Measurements from ENCODE around the gene DPP9. TPM values are rescaled to one million over a fixed set of nuclear protein-coding genes. Genes with fewer than 3 reads are reported as not detected.

The DPP9 gene
- total RNA-seq, 2 donors from 2014 or later = 56.3 to 100 TPM

DNA sequence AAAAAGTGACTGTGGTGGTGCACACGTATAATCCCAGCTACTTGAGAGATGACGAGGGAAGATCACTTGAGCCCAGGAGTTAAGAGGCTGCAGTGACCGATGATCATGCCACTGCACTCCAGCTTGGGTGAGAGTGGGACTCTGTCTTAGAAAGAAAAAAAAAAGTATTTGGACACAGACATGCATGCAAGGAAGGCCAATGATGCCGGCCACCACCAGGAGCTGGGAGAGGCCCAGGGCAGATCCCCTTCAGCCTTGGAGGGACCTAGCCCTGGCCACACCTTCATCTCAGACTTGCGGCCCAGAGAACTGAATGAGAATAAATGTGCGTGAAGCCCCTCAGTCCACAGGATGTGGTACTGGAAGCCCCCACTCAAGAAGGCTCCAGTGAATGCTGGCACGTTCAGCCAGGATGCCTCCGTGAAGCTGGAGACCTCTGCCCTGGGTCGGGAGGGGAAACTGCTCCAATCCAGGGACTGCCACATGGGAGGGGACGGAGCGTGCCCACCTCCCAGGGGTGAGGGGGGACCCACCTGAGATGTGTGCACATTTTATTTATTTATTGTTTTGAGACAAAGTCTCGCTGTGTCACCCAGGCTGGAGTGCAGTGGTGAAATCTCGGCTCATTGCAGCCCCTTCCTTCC, 69.7 kb downstream of the DPP9 start:
- H3K4me3 ChIP-seq = no peak overlapping the region
- H3K9me3 ChIP-seq = no peaks in the 10 kb centered on the region
- no peaks in the 10 kb centered on the region for H3K27me3 ChIP-seq
- no peak for DNase-seq
- H3K4me1 ChIP-seq = no peaks in the 10 kb centered on the region
- no peak for TF ChIP-seq CTCF (IDR thresholded peaks at IDR 0.05)
- intact Hi-C loops (cut with DNase I) = no loop called here
- H3K9ac ChIP-seq (ENCODE audit: low read depth in 2 of 2, low read length in 2 of 2) = no peak overlapping the region
- H3K27ac ChIP-seq = no peak overlapping the region
- peaks cover 3% of the 10 kb centered on the region for H3K36me3 ChIP-seq

GRCh38 chr19:4652075-4652474, 71.6 kb downstream of the DPP9 start:
- intact Hi-C loops (cut with DNase I) = no loop called here
- no peak for DNase-seq
- H3K36me3 ChIP-seq = no peaks in the 10 kb centered on the region
- no peak overlapping the region for H3K4me3 ChIP-seq
- H3K27ac ChIP-seq = no peak overlapping the region
- no peaks in the 10 kb centered on the region for H3K27me3 ChIP-seq
- TF ChIP-seq CTCF (IDR thresholded peaks at IDR 0.05) = no peak
- no peaks in the 10 kb centered on the region for H3K4me1 ChIP-seq
- no peak overlapping the region for H3K9ac ChIP-seq (ENCODE audit: low read depth in 2 of 2, low read length in 2 of 2)
- H3K9me3 ChIP-seq = no peaks in the 10 kb centered on the region

DNA sequence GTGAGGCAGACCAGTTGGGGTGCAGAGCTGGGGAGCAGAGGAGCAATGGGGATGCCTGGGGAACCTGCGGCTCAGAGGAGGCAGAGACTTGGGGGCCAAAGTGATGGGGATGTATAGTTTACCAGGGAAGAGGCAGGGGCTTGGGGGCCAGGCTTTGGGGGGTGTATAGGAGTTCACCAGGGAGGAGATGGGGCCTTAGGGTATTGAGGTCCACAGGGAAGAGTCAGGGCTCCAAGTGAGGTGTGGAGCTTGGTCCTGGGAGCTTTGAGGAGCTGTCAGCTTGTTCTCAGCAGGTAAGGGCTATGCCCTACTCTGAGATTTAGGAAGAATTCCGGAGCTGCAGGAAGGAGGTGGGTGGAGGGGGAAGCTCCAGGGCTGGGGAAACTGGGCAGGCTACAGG, 73.5 kb downstream of the DPP9 start:
- TF ChIP-seq CTCF (IDR thresholded peaks at IDR 0.05) = no peak
- Histone ChIP-seq H3K4me1 (no peaks in the 10 kb centered on the region), H3K27ac (no peak overlapping the region), H3K27me3 (no peaks in the 10 kb centered on the region), H3K36me3 (no peaks in the 10 kb centered on the region), H3K9me3 (no peaks in the 10 kb centered on the region), H3K9ac (ENCODE audit: low read depth in 2 of 2, low read length in 2 of 2) (no peak overlapping the region), H3K4me3 (no peak overlapping the region)
- DNase-seq = no peak
- intact Hi-C loops (cut with DNase I) = no loop called here

DNA sequence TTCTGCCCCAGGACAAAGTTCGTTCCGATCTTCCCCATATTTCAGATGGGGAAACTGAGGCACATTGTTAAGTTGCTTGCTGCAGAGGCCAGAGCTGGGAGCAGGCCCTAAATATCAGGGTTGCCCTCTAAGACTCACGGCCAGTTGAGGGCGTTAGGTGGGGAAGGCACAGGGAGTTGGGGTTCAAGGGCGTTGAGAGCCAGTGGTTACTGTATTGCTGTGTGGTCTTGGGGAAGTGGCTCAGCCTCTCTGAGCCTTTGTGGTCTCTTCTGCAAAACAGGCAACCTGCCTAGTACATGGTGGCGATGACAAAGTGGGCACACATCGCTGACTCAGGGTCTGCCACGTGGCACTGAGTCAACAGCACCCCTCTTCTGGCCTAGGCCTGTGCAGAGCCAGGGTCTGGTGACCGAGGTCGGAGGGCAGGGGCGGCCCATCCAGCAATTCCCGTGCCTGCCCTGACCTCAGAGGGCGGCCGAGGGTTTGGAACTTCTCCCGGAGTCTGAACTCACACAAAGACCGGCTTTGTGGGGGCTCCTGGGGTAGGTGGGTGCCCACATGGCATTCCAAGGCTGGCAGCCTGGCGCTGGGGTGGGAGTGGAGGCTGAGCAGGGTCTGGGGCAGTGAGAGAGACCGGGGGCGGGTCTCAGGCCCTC, 74.1 kb downstream of the DPP9 start:
- H3K9ac ChIP-seq (ENCODE audit: low read depth in 2 of 2, low read length in 2 of 2) = no peak overlapping the region
- no peaks in the 10 kb centered on the region for H3K4me1 ChIP-seq
- H3K36me3 ChIP-seq = no peaks in the 10 kb centered on the region
- no peak for DNase-seq
- H3K27me3 ChIP-seq = no peaks in the 10 kb centered on the region
- TF ChIP-seq CTCF (IDR thresholded peaks at IDR 0.05) = no peak
- no peak overlapping the region for H3K4me3 ChIP-seq
- intact Hi-C loops (cut with DNase I) = no loop called here
- no peak overlapping the region for H3K27ac ChIP-seq
- H3K9me3 ChIP-seq = no peaks in the 10 kb centered on the region

- TF ChIP-seq CTCF (IDR thresholded peaks at IDR 0.05) = no peak
- Histone ChIP-seq H3K4me3 (no peak overlapping the region), H3K9ac (ENCODE audit: low read depth in 2 of 2, low read length in 2 of 2) (peak overlapping the region in 1 of 2 donors; percentile 34), H3K27ac (peak overlapping the region; percentile 18), H3K27me3 (no peaks in the 10 kb centered on the region), H3K4me1 (no peaks in the 10 kb centered on the region), H3K36me3 (no peaks in the 10 kb centered on the region), H3K9me3 (no peaks in the 10 kb centered on the region)
- no peak for DNase-seq
- intact Hi-C loops (cut with DNase I) = no loop called here
Observed at GRCh38 chr19:4647676-4648644, 75.7 kb downstream of the DPP9 start.
